B cell (primary cell): Measurements from ENCODE around the gene PCDHB3. TPM values are rescaled to one million over a fixed set of nuclear protein-coding genes. Genes with fewer than 3 reads are reported as not detected.
"Not testable (repeated sequence)": the region's sequence is repeated elsewhere in the genome, so short reads cannot be mapped to it uniquely, and the experiment has no call there.

Experiments used
- ATAC-seq: fragments of 200-7000 bp; cut with Tn5 transposase; one replicate; pipeline ENCODE4 v1.10.0; 2021; ENCODE audit warnings: low read depth, mild to moderate bottlenecking, moderate number of reproducible peaks, moderate library complexity
- CTCF ChIA-PET: fragments of 350-600 bp; sonication (Branson Sonifier 250); formaldehyde crosslinking; loops from one replicate; lab custom pipeline; 2021; ENCODE audit warnings: antibody characterized with exemption, inconsistent platforms; lab: Charles Lee
- POLR2A ChIA-PET: fragments of 350-600 bp; sonication (Branson Sonifier 250); formaldehyde crosslinking; loops from one replicate; lab custom pipeline; 2021; ENCODE audit warnings: antibody characterized with exemption; lab: Charles Lee
- DNase-seq: peaks from one replicate; pipeline ENCODE4 v3.0.0; 2013
- H2AFZ ChIP-seq: 2 replicates; pipeline ENCODE4 v1.6.1; 2012; ENCODE audit warnings: mild to moderate bottlenecking, low read depth, low read length; ENCODE audit not compliant: insufficient read depth, poor library complexity, severe bottlenecking
- H3K27ac ChIP-seq, 2 donors: 1 replicate in 1 of 2; 2 replicates in 1 of 2; pipeline ENCODE4 v1.5.1; 2012 to 2013; ENCODE audit warnings: low read length in 2 of 2, mild to moderate bottlenecking in 2 of 2, moderate library complexity in 1 of 2
- H3K27me3 ChIP-seq, 4 experiments: fragments of 200-600 bp in 1 of 4; sonication (generic) in 1 of 4; replicated peaks in 1 of 4; 1 replicate in 2 of 4; 2 replicates in 2 of 4; pipeline versions ENCODE4 v1.6.1 to v1.7.0; 2013 to 2016; ENCODE audit warnings: low read length in 3 of 4, mild to moderate bottlenecking in 2 of 4, mixed read lengths in 1 of 4, moderate library complexity in 1 of 4; ENCODE audit not compliant: insufficient read depth in 4 of 4, control insufficient read depth in 3 of 4; ENCODE audit errors: control extremely low read depth in 1 of 4
- H3K36me3 ChIP-seq, 2 experiments: replicated peaks in 1 of 2; 1 replicate in 1 of 2; 2 replicates in 1 of 2; pipeline versions ENCODE4 v1.6.1 to v1.7.1; 2013; ENCODE audit warnings: low read length in 1 of 2; ENCODE audit not compliant: insufficient read depth in 2 of 2, control insufficient read depth in 1 of 2; ENCODE audit errors: control extremely low read depth in 1 of 2, extremely low read depth in 1 of 2
- H3K4me1 ChIP-seq, 2 donors: fragments of 200-600 bp in 1 of 2; sonication (generic) in 1 of 2; 1 replicate in 1 of 2; 2 replicates in 1 of 2; pipeline versions ENCODE4 v1.5.1 to v1.6.1; 2013 to 2017; ENCODE audit warnings: low read length in 2 of 2; ENCODE audit not compliant: control insufficient read depth in 2 of 2, insufficient read depth in 2 of 2
- H3K4me2 ChIP-seq: replicated peaks from 2 replicates; pipeline ENCODE3; 2012; ENCODE audit warnings: mild to moderate bottlenecking, low read depth, low read length; ENCODE audit not compliant: poor library complexity, severe bottlenecking
- H3K4me3 ChIP-seq, 5 experiments: fragments of 200-600 bp in 1 of 5; sonication (generic) in 1 of 5; 1 replicate in 3 of 5; 2 replicates in 2 of 5; pipeline versions ENCODE4 v1.5.1 to v1.7.0; 2011 to 2016; ENCODE audit warnings: low read length in 4 of 5, mild to moderate bottlenecking in 4 of 5, low read depth in 2 of 5, control low read depth in 1 of 5, moderate library complexity in 1 of 5; ENCODE audit not compliant: insufficient read depth in 1 of 5; ENCODE audit errors: control extremely low read depth in 1 of 5, extremely low read depth in 1 of 5
- H3K79me2 ChIP-seq: fragments of 200-600 bp; sonication (generic); one replicate; pipeline ENCODE4 v1.6.0; 2016; ENCODE audit warnings: low read length; ENCODE audit not compliant: control insufficient read depth, insufficient read depth
- H3K9ac ChIP-seq: fragments of 200-600 bp; sonication (generic); 2 replicates; pipeline ENCODE4 v1.6.1; 2017; ENCODE audit warnings: mild to moderate bottlenecking, low read length, moderate library complexity
- H3K9me3 ChIP-seq, 3 donors: one replicate each; pipeline versions ENCODE4 v1.6.1 to v1.7.1; 2013; ENCODE audit warnings: low read length in 2 of 3; ENCODE audit not compliant: control insufficient read depth in 2 of 3, insufficient read depth in 1 of 3; ENCODE audit errors: control extremely low read depth in 1 of 3
- H4K20me1 ChIP-seq: 2 replicates; pipeline ENCODE4 v1.6.0; 2012; ENCODE audit warnings: mild to moderate bottlenecking, low read length; ENCODE audit not compliant: insufficient read depth, control insufficient read depth, poor library complexity, severe bottlenecking
- H3K27ac Mint-ChIP-seq: one replicate; pipeline ENCODE4 v1.8.0; 2021; ENCODE audit warnings: mixed read lengths
- H3K27me3 Mint-ChIP-seq: one replicate; pipeline ENCODE4 v1.8.0; 2021; ENCODE audit warnings: mixed read lengths
- H3K4me1 Mint-ChIP-seq: one replicate; pipeline ENCODE4 v1.8.0; 2021; ENCODE audit warnings: mixed read lengths
- H3K4me3 Mint-ChIP-seq: one replicate; pipeline ENCODE4 v1.8.0; 2021; ENCODE audit warnings: mixed read lengths
- H3K9me3 Mint-ChIP-seq: one replicate; pipeline ENCODE4 v1.8.0; 2022; ENCODE audit warnings: mixed read lengths; ENCODE audit not compliant: insufficient read depth
- CTCF ChIP-seq: fragments of 200-600 bp; IDR thresholded peaks from one replicate; pipeline ENCODE4 v1.8.0; 2022; ENCODE audit warnings: antibody characterized with exemption, mild to moderate bottlenecking
- EZH2 ChIP-seq: IDR thresholded peaks from 2 replicates; pipeline ENCODE4 v1.6.1; 2012; ENCODE audit warnings: borderline replicate concordance, low read depth, mild to moderate bottlenecking, moderate library complexity, low read length; ENCODE audit not compliant: insufficient read depth, poor library complexity, severe bottlenecking
- WGBS: methylation state at CpG from one replicate; pipeline ENCODE4 v1.1.5; 2013; ENCODE audit warnings: missing lambda C conversion rate; ENCODE audit not compliant: insufficient coverage; 5-methylcytosine and 5-hydroxymethylcytosine counted together
- intact Hi-C: fragments of 100-400 bp; cut with micrococcal nuclease; formaldehyde crosslinking; loops from one replicate; pipeline ENCODE4 v1.10.0; 2022
- polyA plus RNA-seq: library from polyadenylated mRNA; depleted of rRNA; stranded (reverse); fragments of >200 nt; gene quantifications from 2 replicates; pipeline ENCODE4 v1.2.3, GENCODE V29; 2012
- total RNA-seq, 2 donors: library from RNA; stranded (reverse); fragments of 120-200 nt in 1 of 2; gene quantifications; 1 replicate in 1 of 2; 2 replicates in 1 of 2; pipeline versions ENCODE4 v1.2.3 to v1.2.4, GENCODE V29; 2013 to 2022

The PCDHB3 gene
- total and polyA plus RNA-seq, 2 donors (not counting 1 experiment from before 2014, with no cell fraction given): not detected

GRCh38 chr5:141121563-141121962 lies 21.3 kb downstream of the PCDHB3 start, which contains the start of gene PCDHB4:
PCDHB4 (plus strand) TSS chr5:141121818; CDS start chr5:141121999, 181 bp downstream.
- Histone ChIP-seq H3K79me2 (no peaks in the 10 kb centered on the region), H3K36me3 (no peaks in the 10 kb centered on the region), H3K27ac (no peak within 1 kb of the TSS), H3K9me3 (peaks cover 3 to 21% (median 8%) of the 10 kb centered on the region in 3 donors), H3K4me3 (no peak within 1 kb of the TSS), H3K4me2 (no peak within 1 kb of the TSS), H3K9ac (no peak within 1 kb of the TSS), H3K27me3 (peaks cover 0 to 11% (median 5%) of the 10 kb centered on the region in 4 experiments), H2AFZ (no peak within 1 kb of the TSS), H4K20me1 (no peaks in the 10 kb centered on the region), H3K4me1 (no peaks in the 10 kb centered on the region)
- no peak within 1 kb of the TSS for H3K27ac Mint-ChIP-seq
- 46% methylated on average over 11 of the region's 16 CpGs for WGBS
- POLR2A ChIA-PET: no interaction called here
- TF ChIP-seq CTCF (no peak), EZH2 (no peak)
- CTCF ChIA-PET: no interaction called here
- no peak within 1 kb of the TSS for H3K4me3 Mint-ChIP-seq
- intact Hi-C loops: no loop called here
- DNase-seq (no peak), ATAC-seq (no peak)
- H3K4me1 Mint-ChIP-seq: no peaks in the 10 kb centered on the region
- H3K27me3 Mint-ChIP-seq: peaks cover 11% of the 10 kb centered on the region
- peaks cover 6% of the 10 kb centered on the region for H3K9me3 Mint-ChIP-seq

GRCh38 chr5:141121985-141122384 lies 21.7 kb downstream of the PCDHB3 start:
- ATAC-seq (no peak), DNase-seq (no peak)
- peaks cover 6% of the 10 kb centered on the region for H3K9me3 Mint-ChIP-seq
- H3K4me1 ChIP-seq: no peaks in the 10 kb centered on the region
- TF ChIP-seq EZH2 (no peak), CTCF (no peak)
- no peak overlapping the region for H3K4me3 ChIP-seq
- H3K9ac ChIP-seq: no peak overlapping the region
- H3K4me2 ChIP-seq: no peak overlapping the region
- H3K27ac Mint-ChIP-seq: no peak overlapping the region
- H3K4me1 Mint-ChIP-seq: no peaks in the 10 kb centered on the region
- H4K20me1 ChIP-seq: no peaks in the 10 kb centered on the region
- POLR2A ChIA-PET: no interaction called here
- no peak overlapping the region for H2AFZ ChIP-seq
- H3K4me3 Mint-ChIP-seq: no peak overlapping the region
- H3K9me3 ChIP-seq: peaks cover 3 to 23% (median 5%) of the 10 kb centered on the region in 3 donors
- H3K36me3 ChIP-seq: no peaks in the 10 kb centered on the region
- CTCF ChIA-PET: no interaction called here
- peaks cover 0 to 11% (median 5%) of the 10 kb centered on the region in 4 experiments for H3K27me3 ChIP-seq
- no peak overlapping the region for H3K27ac ChIP-seq
- intact Hi-C loops: no loop called here
- 42% methylated on average over 10 of the region's 12 CpGs for WGBS
- H3K27me3 Mint-ChIP-seq: peaks cover 11% of the 10 kb centered on the region
- no peaks in the 10 kb centered on the region for H3K79me2 ChIP-seq

GRCh38 chr5:141123396-141124135 lies 23.3 kb downstream of the PCDHB3 start:
- H3K9ac ChIP-seq, POLR2A ChIA-PET, DNase-seq, H4K20me1 ChIP-seq, H3K27ac Mint-ChIP-seq, H3K4me2 ChIP-seq, H3K4me1 Mint-ChIP-seq, CTCF ChIA-PET, intact Hi-C loops, H3K4me1 ChIP-seq, H3K9me3 Mint-ChIP-seq, H3K4me3 ChIP-seq, H3K4me3 Mint-ChIP-seq, ATAC-seq, H3K79me2 ChIP-seq, H3K36me3 ChIP-seq, H2AFZ ChIP-seq, H3K27ac ChIP-seq: not testable (repeated sequence)
- H3K9me3 ChIP-seq: peaks cover 3 to 19% (median 5%) of the 10 kb centered on the region in 3 donors
- peaks cover 17% of the 10 kb centered on the region for H3K27me3 Mint-ChIP-seq
- H3K27me3 ChIP-seq: peaks cover 0 to 11% (median 5%) of the 10 kb centered on the region in 4 experiments
- 46% methylated on average over 36 of the region's 73 CpGs for WGBS
